Right lung (tissue), 5 donors: Measurements from ENCODE around the gene HELZ2. TPM values are rescaled to one million over a fixed set of nuclear protein-coding genes. Genes with fewer than 3 reads are reported as not detected.

Experiments used
- DNase-seq, 2 donors: peaks; one replicate each; pipeline ENCODE4 v3.0.0-alpha.2; 2013
- polyA plus RNA-seq, 5 donors: library from polyadenylated mRNA; unstranded; fragments of 120-200 nt; gene quantifications; one replicate each; pipeline versions ENCODE4 v1.2.1 to v1.2.3, GENCODE V29; 2013; ENCODE audit warnings: inconsistent platforms in 1 of 5, low replicate concordance in 1 of 5; ENCODE audit not compliant: insufficient read length in 5 of 5, insufficient read depth in 1 of 5

HELZ2 gene
- polyA plus RNA-seq, 5 donors: 12.2 to 20.9 (median 14.4) TPM

GRCh38 chr20:63527184-63527583 is 46.9 kb downstream of the HELZ2 start:
- DNase-seq: no peak

GRCh38 chr20:63525971-63526370 is 48.1 kb downstream of the HELZ2 start:
- no peak for DNase-seq

GRCh38 chr20:63525185-63525584 is 48.9 kb downstream of the HELZ2 start:
- no peak for DNase-seq

Other genes starting within 250 kb of the HELZ2 start
- 1 to 10 TPM in 1 of 5 donors, under 1 TPM in 4; 0.24 to 2.5 (median 0.69) TPM for gene CHRNA4, start 212.9 kb downstream of the HELZ2 start, polyA plus RNA-seq
- gene KCNQ2, start 101.6 kb downstream of the HELZ2 start, polyA plus RNA-seq: 10 to 100 TPM in 4 of 5 donors, 1 to 10 TPM in 1; 7.9 to 25.2 (median 12.4) TPM
- 10 to 100 TPM in 1 of 5 donors, under 1 TPM in 4; 0.36 to 38.6 (median 0.61) TPM for gene EEF1A2, start 75.2 kb downstream of the HELZ2 start, polyA plus RNA-seq
- gene PPDPF, start 53.5 kb downstream of the HELZ2 start, polyA plus RNA-seq: 100 to 1,000 TPM; 140 to 601 (median 282) TPM
- under 1 TPM; 0.43 to 0.82 (median 0.55) TPM for gene PTK6, start 36.9 kb downstream of the HELZ2 start, polyA plus RNA-seq
- under 1 TPM; 0.12 to 0.27 (median 0.15) TPM for gene SRMS, start 26.5 kb downstream of the HELZ2 start, polyA plus RNA-seq
- gene FNDC11, start 20.1 kb downstream of the HELZ2 start, polyA plus RNA-seq: under 1 TPM; 0.66 to 0.91 (median 0.71) TPM
- gene GMEB2, start 52.9 kb upstream of the HELZ2 start, polyA plus RNA-seq: 10 to 100 TPM in 2 of 5 donors, 1 to 10 TPM in 3; 7.7 to 13.5 (median 9.9) TPM
- gene STMN3, start 79.2 kb upstream of the HELZ2 start, polyA plus RNA-seq: 10 to 100 TPM; 25.4 to 56.9 (median 37.5) TPM
- 10 to 100 TPM; 18.9 to 23.2 (median 20.2) TPM for gene RTEL1, start 84.1 kb upstream of the HELZ2 start, polyA plus RNA-seq
- gene TNFRSF6B, start 122.4 kb upstream of the HELZ2 start, polyA plus RNA-seq: 1 to 10 TPM in 4 of 5 donors, under 1 TPM in 1; 0.98 to 3.3 (median 2.0) TPM
- gene ARFRP1, start 133.7 kb upstream of the HELZ2 start, polyA plus RNA-seq: 10 to 100 TPM; 26.6 to 40.2 (median 34.3) TPM
- 10 to 100 TPM; 13.1 to 27.1 (median 16.8) TPM for gene ZGPAT, start 133.8 kb upstream of the HELZ2 start, polyA plus RNA-seq
- 1 to 10 TPM; 2.9 to 8.6 (median 5.6) TPM for gene LIME1, start 162.4 kb upstream of the HELZ2 start, polyA plus RNA-seq
- 100 to 1,000 TPM in 3 of 5 donors, 10 to 100 TPM in 2; 52.4 to 206 (median 102) TPM for gene SLC2A4RG, start 165.5 kb upstream of the HELZ2 start, polyA plus RNA-seq